Thymus (tissue), 11 donors: ENCODE data around the gene ZNF335. TPM values are rescaled to one million over a fixed set of nuclear protein-coding genes. Genes with fewer than 3 reads are reported as not detected.

Experiments used
- DNase-seq, 9 donors: peaks; one replicate each; pipeline ENCODE4 v3.0.0-alpha.2; 2013; ENCODE audit warnings: low spot score in 9 of 9, low read depth in 6 of 9, missing footprints in 1 of 9
- H3K27ac ChIP-seq, 2 donors: one replicate each; pipeline ENCODE4 v1.5.1; 2013; ENCODE audit warnings: control low read depth in 1 of 2, low read depth in 1 of 2, low read length in 1 of 2, mild to moderate bottlenecking in 1 of 2, moderate library complexity in 1 of 2
- H3K27me3 ChIP-seq, 2 donors: one replicate each; pipeline ENCODE4 v1.5.1; 2013; ENCODE audit warnings: low read length in 1 of 2; ENCODE audit not compliant: control insufficient read depth in 2 of 2, insufficient read depth in 1 of 2
- H3K36me3 ChIP-seq, 2 donors: one replicate each; pipeline ENCODE4 v1.5.1; 2013; ENCODE audit warnings: low read length in 1 of 2, mild to moderate bottlenecking in 1 of 2, moderate library complexity in 1 of 2; ENCODE audit not compliant: control insufficient read depth in 2 of 2, insufficient read depth in 2 of 2
- H3K4me1 ChIP-seq, 2 donors: one replicate each; pipeline ENCODE4 v1.5.1; 2013; ENCODE audit warnings: low read length in 2 of 2; ENCODE audit not compliant: control insufficient read depth in 2 of 2, insufficient read depth in 2 of 2
- H3K4me3 ChIP-seq, 2 donors: one replicate each; pipeline ENCODE4 v1.5.1; 2013; ENCODE audit warnings: low read length in 2 of 2, control low read depth in 1 of 2, mild to moderate bottlenecking in 1 of 2
- H3K9me3 ChIP-seq, 2 donors: one replicate each; pipeline ENCODE4 v1.5.1; 2013; ENCODE audit warnings: low read length in 1 of 2, mild to moderate bottlenecking in 1 of 2; ENCODE audit not compliant: control insufficient read depth in 2 of 2, insufficient read depth in 1 of 2
- WGBS: extraction: QIAGEN DNeasy Blood & Tissue Kit; methylation state at CpG from one replicate; pipeline ENCODE4 v1.1.7; 2013; 5-methylcytosine and 5-hydroxymethylcytosine counted together
- polyA plus RNA-seq: library from polyadenylated mRNA; stranded (reverse); fragments of 200-250 nt; gene quantifications from one replicate; pipeline ENCODE4 v1.2.3, GENCODE V29; 2013
- total RNA-seq: library from RNA; stranded (reverse); fragments of 120-200 nt; gene quantifications from one replicate; pipeline ENCODE4 v1.2.4, GENCODE V29; 2013
- donor health status: healthy.

The ZNF335 gene
- total and polyA plus RNA-seq, 2 donors, result 8.3 to 16.5 TPM

DNA sequence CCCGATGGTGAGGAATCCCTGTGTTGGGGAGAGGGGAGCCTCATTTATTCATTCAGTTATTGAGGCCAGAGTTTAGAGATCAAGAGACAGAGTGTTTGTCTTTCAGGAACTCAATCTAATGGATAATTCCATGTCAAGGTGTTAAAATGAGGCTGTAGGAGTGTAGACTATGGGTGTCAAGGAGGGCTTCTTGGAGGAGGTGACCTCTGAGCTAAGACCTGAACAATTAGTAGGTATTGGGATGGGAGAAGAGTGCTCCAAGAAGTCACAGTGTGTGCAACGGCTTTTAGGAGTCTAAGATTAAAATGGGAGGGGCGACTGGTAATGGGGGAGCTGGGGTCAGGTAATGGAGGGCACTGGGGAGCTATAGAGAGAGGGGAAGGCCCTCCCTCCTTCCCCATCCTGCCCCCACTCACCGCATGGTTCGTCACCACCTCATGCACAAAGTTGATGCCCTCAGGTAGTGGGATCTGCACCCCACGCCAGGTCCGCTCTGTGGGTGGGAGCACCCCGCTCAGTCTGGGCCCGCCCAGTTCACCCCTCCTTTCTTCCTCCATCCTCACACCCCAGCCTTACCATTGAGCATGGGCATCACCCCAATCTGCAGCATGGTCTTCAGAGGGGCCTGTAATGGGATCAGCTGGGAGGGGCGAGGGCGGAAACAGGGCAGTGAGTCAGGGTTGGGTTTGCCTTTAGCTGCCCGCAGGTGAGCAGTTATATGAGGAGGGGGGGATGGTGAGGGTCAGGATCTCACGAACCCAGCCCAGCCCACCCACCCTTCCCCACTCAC is 72.8 kb downstream of the ZNF335 start:
- Histone ChIP-seq H3K27ac (no peak overlapping the region), H3K27me3 (no peaks in the 10 kb centered on the region), H3K4me1 (peaks cover 0 to 4% of the 10 kb centered on the region in 2 donors), H3K36me3 (peaks cover 34 to 47% of the 10 kb centered on the region in 2 donors), H3K9me3 (no peaks in the 10 kb centered on the region), H3K4me3 (no peak overlapping the region)
- no peak for DNase-seq
- 96% methylated on average over 13 of the region's 13 CpGs for WGBS

Other genes starting within 250 kb of the ZNF335 start
- gene SPINT4, start 249.9 kb downstream of the ZNF335 start, total RNA-seq, result not detected
- gene SPINT4, start 249.9 kb downstream of the ZNF335 start, polyA plus RNA-seq, result not detected
- gene WFDC3, start 180.3 kb downstream of the ZNF335 start, total RNA-seq, result 0.61 TPM
- gene WFDC3, start 180.3 kb downstream of the ZNF335 start, polyA plus RNA-seq, result 2.1 TPM
- 27.9 TPM for gene DNTTIP1, start 180.2 kb downstream of the ZNF335 start, total RNA-seq
- 44.3 TPM for gene DNTTIP1, start 180.2 kb downstream of the ZNF335 start, polyA plus RNA-seq
- 112 TPM for gene UBE2C, start 159.6 kb downstream of the ZNF335 start, total RNA-seq
- gene UBE2C, start 159.6 kb downstream of the ZNF335 start, polyA plus RNA-seq, result 25.1 TPM
- gene TNNC2, start 144.9 kb downstream of the ZNF335 start, total RNA-seq, result 2.4 TPM
- gene TNNC2, start 144.9 kb downstream of the ZNF335 start, polyA plus RNA-seq, result 12.6 TPM
- gene SNX21, start 138.4 kb downstream of the ZNF335 start, total RNA-seq, result 3.0 TPM
- 8.4 TPM for gene SNX21, start 138.4 kb downstream of the ZNF335 start, polyA plus RNA-seq
- 32.0 TPM for gene ACOT8, start 114.8 kb downstream of the ZNF335 start, total RNA-seq
- gene ACOT8, start 114.8 kb downstream of the ZNF335 start, polyA plus RNA-seq, result 30.1 TPM
- 8.0 TPM for gene ZSWIM3, start 114.6 kb downstream of the ZNF335 start, total RNA-seq
- 4.4 TPM for gene ZSWIM3, start 114.6 kb downstream of the ZNF335 start, polyA plus RNA-seq
- 5.7 TPM for gene ZSWIM1, start 91.0 kb downstream of the ZNF335 start, total RNA-seq
- gene ZSWIM1, start 91.0 kb downstream of the ZNF335 start, polyA plus RNA-seq, result 5.7 TPM
- gene SPATA25, start 84.6 kb downstream of the ZNF335 start, total RNA-seq, result 3.1 TPM
- gene SPATA25, start 84.6 kb downstream of the ZNF335 start, polyA plus RNA-seq, result 5.1 TPM
- gene NEURL2, start 81.0 kb downstream of the ZNF335 start, total RNA-seq, result 8.1 TPM
- 51.4 TPM for gene NEURL2, start 81.0 kb downstream of the ZNF335 start, polyA plus RNA-seq
- gene CTSA, start 80.9 kb downstream of the ZNF335 start, total RNA-seq, result 19.9 TPM
- 56.0 TPM for gene CTSA, start 80.9 kb downstream of the ZNF335 start, polyA plus RNA-seq
- gene PLTP, start 60.0 kb downstream of the ZNF335 start, total RNA-seq, result 146 TPM
- 182 TPM for gene PLTP, start 60.0 kb downstream of the ZNF335 start, polyA plus RNA-seq
- 13.9 TPM for gene PCIF1, start 37.5 kb downstream of the ZNF335 start, total RNA-seq
- gene PCIF1, start 37.5 kb downstream of the ZNF335 start, polyA plus RNA-seq, result 37.4 TPM
- gene MMP9, start 36.7 kb upstream of the ZNF335 start, total RNA-seq, result 32.2 TPM
- 10.1 TPM for gene MMP9, start 36.7 kb upstream of the ZNF335 start, polyA plus RNA-seq
- gene SLC12A5, start 57.0 kb upstream of the ZNF335 start, total RNA-seq, result 0.90 TPM
- 4.0 TPM for gene SLC12A5, start 57.0 kb upstream of the ZNF335 start, polyA plus RNA-seq
- gene NCOA5, start 117.8 kb upstream of the ZNF335 start, total RNA-seq, result 25.4 TPM
- 21.5 TPM for gene NCOA5, start 117.8 kb upstream of the ZNF335 start, polyA plus RNA-seq
- 22.8 TPM for gene CD40, start 146.1 kb upstream of the ZNF335 start, total RNA-seq
- 30.6 TPM for gene CD40, start 146.1 kb upstream of the ZNF335 start, polyA plus RNA-seq